SK-N-SH (cell line): ENCODE measurements around the gene MTHFD1L. TPM values are rescaled to one million over a fixed set of nuclear protein-coding genes. Genes with fewer than 3 reads are reported as not detected.

Source experiments
- CTCF ChIA-PET: fragments of 300-600, 350-600 bp; formaldehyde crosslinking; extraction: SDS; loops from one replicate; lab custom pipeline; 2021; lab: Yijun Ruan, JAX
- POLR2A ChIA-PET: fragments of 350-600 bp; sonication (Branson Sonifier 250); formaldehyde crosslinking; extraction: SDS; loops from one replicate; lab custom pipeline; 2020; ENCODE audit warnings: antibody characterized with exemption, inconsistent platforms; lab: Yijun Ruan, JAX
- DNase-seq: peaks from one replicate; pipeline ENCODE4 v3.0.0; 2012
- H2AFZ ChIP-seq: fragments of 200-600 bp; sonication (generic); 2 replicates; pipeline ENCODE4 v1.8.1; 2016; ENCODE audit warnings: antibody characterized with exemption, mild to moderate bottlenecking, low read depth
- H3F3A ChIP-seq: fragments of 200-600 bp; sonication (generic); replicated peaks from 2 replicates; pipeline ENCODE3; 2016; ENCODE audit warnings: antibody characterized with exemption, mild to moderate bottlenecking; ENCODE audit not compliant: insufficient read depth
- H3K27ac ChIP-seq, 2 experiments: fragments of 200-500 bp in 1 of 2; fragments of 200-600 bp in 1 of 2; sonication (Bioruptor generic) in 1 of 2; sonication (generic), shearing (Covaris generic) in 1 of 2; 2 replicates each; pipeline versions ENCODE4 v1.5.1 to v1.6.1; 2014 to 2016; ENCODE audit warnings: low read depth in 2 of 2, inconsistent platforms in 1 of 2, low read length in 1 of 2, mild to moderate bottlenecking in 1 of 2, mixed read lengths in 1 of 2
- H3K27me3 ChIP-seq: fragments of 200-600 bp; sonication (generic), shearing (Covaris generic); 2 replicates; pipeline ENCODE4 v1.6.1; 2016; ENCODE audit warnings: mixed run types; ENCODE audit not compliant: insufficient read depth
- H3K36me3 ChIP-seq, 2 experiments: fragments of 200-500 bp in 1 of 2; fragments of 200-600 bp in 1 of 2; sonication (Bioruptor generic) in 1 of 2; sonication (generic) in 1 of 2; replicated peaks in 1 of 2; 2 replicates each; pipeline versions ENCODE3 to v1.5.1; 2014 to 2016; ENCODE audit warnings: low read length in 1 of 2, mild to moderate bottlenecking in 1 of 2; ENCODE audit not compliant: insufficient read depth in 2 of 2, control insufficient read depth in 1 of 2
- H3K4me1 ChIP-seq, 2 experiments: fragments of 200-500 bp in 1 of 2; fragments of 200-600 bp in 1 of 2; sonication (Bioruptor generic) in 1 of 2; sonication (generic), shearing (Covaris generic) in 1 of 2; 2 replicates each; pipeline versions ENCODE4 v1.5.1 to v1.6.1; 2014 to 2016; ENCODE audit warnings: low read depth in 1 of 2, low read length in 1 of 2, mixed run types in 1 of 2; ENCODE audit not compliant: insufficient read depth in 2 of 2, control insufficient read depth in 1 of 2
- H3K4me2 ChIP-seq: fragments of 200-600 bp; sonication (generic), shearing (Covaris generic); 2 replicates; pipeline ENCODE4 v1.6.1; 2017; ENCODE audit warnings: mixed run types
- H3K4me3 ChIP-seq, 2 experiments: fragments of 200-500 bp in 1 of 2; fragments of 200-600 bp in 1 of 2; sonication (Bioruptor generic) in 1 of 2; sonication (generic), shearing (Covaris generic) in 1 of 2; 2 replicates each; pipeline versions ENCODE4 v1.5.1 to v1.8.1; 2014 to 2016; ENCODE audit warnings: low read depth in 2 of 2, inconsistent platforms in 1 of 2, low read length in 1 of 2, mild to moderate bottlenecking in 1 of 2, mixed read lengths in 1 of 2, moderate library complexity in 1 of 2
- H3K79me2 ChIP-seq: fragments of 200-600 bp; sonication (generic); 2 replicates; pipeline ENCODE4 v1.8.1; 2017; ENCODE audit warnings: mild to moderate bottlenecking; ENCODE audit not compliant: insufficient read depth
- H3K9ac ChIP-seq: fragments of 200-600 bp; sonication (generic); 2 replicates; pipeline ENCODE4 v1.6.1; 2017; ENCODE audit warnings: mixed run types
- H3K9me2 ChIP-seq: fragments of 200-600 bp; sonication (generic); 2 replicates; pipeline ENCODE4 v1.6.1; 2017; ENCODE audit warnings: mixed run types
- H3K9me3 ChIP-seq: fragments of 200-600 bp; sonication (generic); 2 replicates; pipeline ENCODE4 v1.6.1; 2017; ENCODE audit warnings: mixed run types, mild to moderate bottlenecking, moderate library complexity
- H4K20me1 ChIP-seq: fragments of 200-600 bp; sonication (generic); 2 replicates; pipeline ENCODE4 v1.6.1; 2017; ENCODE audit warnings: mild to moderate bottlenecking, mixed run types; ENCODE audit not compliant: insufficient read depth
- CHD2 ChIP-seq: fragments of 150-350 bp; IDR thresholded peaks from 2 replicates; pipeline ENCODE4 v1.6.1; 2018; ENCODE audit warnings: low read length; ENCODE audit not compliant: partially characterized antibody
- EP300 ChIP-seq, 2 experiments: IDR thresholded peaks; 2 replicates each; pipeline versions ENCODE4 v1.4.0 to v1.6.1; 2012; ENCODE audit warnings: borderline replicate concordance in 1 of 2, low read depth in 1 of 2, low read length in 1 of 2
- FOSL2 ChIP-seq: IDR thresholded peaks from 2 replicates; pipeline ENCODE4 v1.4.0; 2012; ENCODE audit warnings: low read depth, mild to moderate bottlenecking, moderate library complexity, borderline replicate concordance
- FOXJ3 ChIP-seq: sonication (generic); formaldehyde crosslinking; IDR thresholded peaks from 2 replicates; pipeline ENCODE4 v1.5.1; 2020; ENCODE audit warnings: mild to moderate bottlenecking, missing genetic modification reagents
- GABPA ChIP-seq: IDR thresholded peaks from 2 replicates; pipeline ENCODE4 v1.4.0; 2012; ENCODE audit warnings: low read depth, mild to moderate bottlenecking
- JUND ChIP-seq: IDR thresholded peaks from 2 replicates; pipeline ENCODE4 v1.4.0; 2012
- MXI1 ChIP-seq: IDR thresholded peaks from 2 replicates; pipeline ENCODE4 v1.6.1; 2012; ENCODE audit warnings: mild to moderate bottlenecking, low read depth, low read length, improper control_type of control experiment
- RXRA ChIP-seq: IDR thresholded peaks from 2 replicates; pipeline ENCODE4 v1.4.0; 2012; ENCODE audit warnings: low read depth, mild to moderate bottlenecking, borderline replicate concordance
- TCF12 ChIP-seq: IDR thresholded peaks from 2 replicates; pipeline ENCODE4 v1.4.0; 2012
- TEAD4 ChIP-seq: IDR thresholded peaks from 2 replicates; pipeline ENCODE4 v1.4.0; 2012; ENCODE audit warnings: mild to moderate bottlenecking, borderline replicate concordance; ENCODE audit not compliant: insufficient read depth
- USF2 ChIP-seq: fragments of 150-350 bp; IDR thresholded peaks from 2 replicates; pipeline ENCODE4 v1.6.1; 2017; ENCODE audit warnings: antibody characterized with exemption, low read length, low read depth, borderline replicate concordance
- WGBS: methylation state at CpG from one replicate; pipeline ENCODE4 v1.1.6; 2017; ENCODE audit warnings: low lambda C conversion rate; 5-methylcytosine and 5-hydroxymethylcytosine counted together
- polyA plus RNA-seq, 3 experiments: library from polyadenylated mRNA; depleted of rRNA; stranded (reverse); fragments of >200 nt; gene quantifications; 2 replicates each; pipeline ENCODE4 v1.2.3, GENCODE V29; 2012
- TF ChIP-seq, protein P1 (sequence below): IDR thresholded peaks from 2 replicates; pipeline ENCODE4 v1.4.0; 2012; ENCODE audit warnings: low read depth, borderline replicate concordance
- TF ChIP-seq, protein P2 (sequence below): fragments of 200-600 bp; sonication (generic); IDR thresholded peaks from 2 replicates; pipeline ENCODE4 v1.6.1; 2017; ENCODE audit warnings: antibody characterized with exemption, mild to moderate bottlenecking, moderate library complexity

MTHFD1L gene
- polyA plus RNA-seq, 1 of the 3 experiments (the other 2 are of a cell fraction) = 37.0 TPM

DNA sequence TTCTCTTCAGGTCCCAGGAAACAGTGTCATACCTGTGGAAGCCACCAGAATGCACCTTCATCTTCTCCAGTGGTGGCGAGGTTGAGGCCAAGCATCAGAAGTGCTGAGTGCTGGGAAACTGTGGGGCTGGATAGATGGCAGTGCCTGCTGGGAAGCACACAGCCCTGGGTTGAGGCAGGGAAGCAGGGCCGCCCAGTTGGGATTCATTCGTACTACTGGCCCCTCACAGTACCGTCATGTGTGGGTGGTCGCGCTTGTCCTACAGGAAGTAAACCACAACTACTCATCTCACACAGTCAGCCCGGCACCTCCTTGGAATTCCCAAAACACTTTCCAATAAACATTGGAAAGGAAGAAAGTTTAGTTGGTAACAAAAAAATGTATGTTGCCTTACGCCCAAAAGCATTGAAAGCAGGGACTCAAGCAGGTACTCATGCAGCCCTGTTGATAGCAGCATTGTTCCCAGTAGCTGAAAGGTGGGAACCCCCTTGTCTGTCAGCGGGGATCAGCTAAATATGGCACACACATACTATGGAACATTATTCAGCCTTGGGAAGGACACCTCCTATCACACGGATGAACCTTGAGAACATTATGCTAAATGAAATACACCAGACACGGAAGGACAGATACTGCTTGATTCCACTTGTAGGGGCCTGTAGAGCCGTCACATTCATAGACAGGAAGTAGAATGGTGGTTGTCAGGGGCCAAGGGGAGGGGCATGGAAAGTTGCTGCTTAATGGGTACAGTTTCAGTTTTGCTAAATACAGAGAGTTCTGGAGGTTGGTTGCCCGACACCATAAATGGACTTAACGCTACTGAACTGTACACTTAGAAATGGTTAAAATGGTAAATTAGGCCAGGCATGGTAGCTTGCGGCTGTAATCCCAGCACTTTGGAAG, 162.7 kb downstream of the MTHFD1L start:
- H3K4me1 ChIP-seq = no peaks in the 10 kb centered on the region
- H2AFZ ChIP-seq = no peak overlapping the region
- H3K4me3 ChIP-seq = no peak overlapping the region
- no peak overlapping the region for H3K4me2 ChIP-seq
- ChIA-PET POLR2A (no interaction called here), CTCF (interaction anchor here (0.9 to 4.8 kb wide), 6 partner anchors 9 to 308 kb away, joined by 3 to 30 read pairs (median 6); no protein-coding TSS in a partner anchor)
- H3F3A ChIP-seq = no peaks in the 10 kb centered on the region
- peaks cover 22 to 29% of the 10 kb centered on the region in 2 experiments for H3K36me3 ChIP-seq
- no peaks in the 10 kb centered on the region for H3K9me3 ChIP-seq
- H3K27me3 ChIP-seq = no peaks in the 10 kb centered on the region
- H3K27ac ChIP-seq = no peak overlapping the region
- no peak overlapping the region for H3K9ac ChIP-seq
- no peaks in the 10 kb centered on the region for H3K79me2 ChIP-seq
- no peaks in the 10 kb centered on the region for H3K9me2 ChIP-seq
- H4K20me1 ChIP-seq = no peaks in the 10 kb centered on the region
- WGBS = 96% methylated on average over 14 of the region's 15 CpGs
- no peak for TF ChIP-seq MXI1
- TF ChIP-seq, protein P1, sequence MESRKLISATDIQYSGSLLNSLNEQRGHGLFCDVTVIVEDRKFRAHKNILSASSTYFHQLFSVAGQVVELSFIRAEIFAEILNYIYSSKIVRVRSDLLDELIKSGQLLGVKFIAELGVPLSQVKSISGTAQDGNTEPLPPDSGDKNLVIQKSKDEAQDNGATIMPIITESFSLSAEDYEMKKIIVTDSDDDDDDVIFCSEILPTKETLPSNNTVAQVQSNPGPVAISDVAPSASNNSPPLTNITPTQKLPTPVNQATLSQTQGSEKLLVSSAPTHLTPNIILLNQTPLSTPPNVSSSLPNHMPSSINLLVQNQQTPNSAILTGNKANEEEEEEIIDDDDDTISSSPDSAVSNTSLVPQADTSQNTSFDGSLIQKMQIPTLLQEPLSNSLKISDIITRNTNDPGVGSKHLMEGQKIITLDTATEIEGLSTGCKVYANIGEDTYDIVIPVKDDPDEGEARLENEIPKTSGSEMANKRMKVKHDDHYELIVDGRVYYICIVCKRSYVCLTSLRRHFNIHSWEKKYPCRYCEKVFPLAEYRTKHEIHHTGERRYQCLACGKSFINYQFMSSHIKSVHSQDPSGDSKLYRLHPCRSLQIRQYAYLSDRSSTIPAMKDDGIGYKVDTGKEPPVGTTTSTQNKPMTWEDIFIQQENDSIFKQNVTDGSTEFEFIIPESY = no peak
- TF ChIP-seq GABPA = no peak
- TF ChIP-seq JUND = no peak
- no peak for TF ChIP-seq TEAD4
- no peak for TF ChIP-seq RXRA
- no peak for TF ChIP-seq CHD2
- TF ChIP-seq USF2 = no peak
- no peak for TF ChIP-seq FOSL2
- TF ChIP-seq, protein P2, sequence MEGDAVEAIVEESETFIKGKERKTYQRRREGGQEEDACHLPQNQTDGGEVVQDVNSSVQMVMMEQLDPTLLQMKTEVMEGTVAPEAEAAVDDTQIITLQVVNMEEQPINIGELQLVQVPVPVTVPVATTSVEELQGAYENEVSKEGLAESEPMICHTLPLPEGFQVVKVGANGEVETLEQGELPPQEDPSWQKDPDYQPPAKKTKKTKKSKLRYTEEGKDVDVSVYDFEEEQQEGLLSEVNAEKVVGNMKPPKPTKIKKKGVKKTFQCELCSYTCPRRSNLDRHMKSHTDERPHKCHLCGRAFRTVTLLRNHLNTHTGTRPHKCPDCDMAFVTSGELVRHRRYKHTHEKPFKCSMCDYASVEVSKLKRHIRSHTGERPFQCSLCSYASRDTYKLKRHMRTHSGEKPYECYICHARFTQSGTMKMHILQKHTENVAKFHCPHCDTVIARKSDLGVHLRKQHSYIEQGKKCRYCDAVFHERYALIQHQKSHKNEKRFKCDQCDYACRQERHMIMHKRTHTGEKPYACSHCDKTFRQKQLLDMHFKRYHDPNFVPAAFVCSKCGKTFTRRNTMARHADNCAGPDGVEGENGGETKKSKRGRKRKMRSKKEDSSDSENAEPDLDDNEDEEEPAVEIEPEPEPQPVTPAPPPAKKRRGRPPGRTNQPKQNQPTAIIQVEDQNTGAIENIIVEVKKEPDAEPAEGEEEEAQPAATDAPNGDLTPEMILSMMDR = no peak
- TF ChIP-seq TCF12 = no peak
- no peak for TF ChIP-seq EP300 (IDR thresholded peaks at IDR 0.05; ENCODE audit: borderline replicate concordance in 1 of 2, low read depth in 1 of 2, low read length in 1 of 2)
- no peak for TF ChIP-seq FOXJ3
- TF ChIP-seq, all 33 proteins: peak for 0
- no peak for DNase-seq
